GM19240 (cell line): ENCODE measurements around the gene FXYD5.
"Not testable (repeated sequence)": the region's sequence is repeated elsewhere in the genome, so short reads cannot be mapped to it uniquely, and the experiment has no call there.

Experiments used
- DNase-seq: peaks from one replicate; pipeline ENCODE4 v3.0.0; 2011; ENCODE audit warnings: low spot score; ENCODE audit not compliant: insufficient read length

Gene FXYD5

GRCh38 chr19:35177377-35178274, 23.1 kb downstream of the FXYD5 start:
- no peak for DNase-seq

GRCh38 chr19:35178701-35179100, 24.2 kb downstream of the FXYD5 start:
- no peak for DNase-seq

- no peak for DNase-seq
Observed at GRCh38 chr19:35179830-35180229, 25.3 kb downstream of the FXYD5 start.

- DNase-seq: no peak
Observed at GRCh38 chr19:35181387-35181786, 26.9 kb downstream of the FXYD5 start.

GRCh38 chr19:35184267-35184666, 29.7 kb downstream of the FXYD5 start:
- no peak for DNase-seq

- no peak for DNase-seq
Observed at GRCh38 chr19:35184884-35185283, 30.3 kb downstream of the FXYD5 start.

- DNase-seq: no peak
Observed at GRCh38 chr19:35194012-35194984, 39.8 kb downstream of the FXYD5 start.

- DNase-seq: no peak
Observed at GRCh38 chr19:35195830-35196229, 41.3 kb downstream of the FXYD5 start.

- DNase-seq: not testable (repeated sequence)
Observed at GRCh38 chr19:35196861-35197260, 42.3 kb downstream of the FXYD5 start.

- no peak for DNase-seq
Observed at GRCh38 chr19:35199481-35199880, 44.9 kb downstream of the FXYD5 start.

GRCh38 chr19:35202722-35203688, 48.5 kb downstream of the FXYD5 start:
- DNase-seq: no peak

GRCh38 chr19:35204799-35205732, 50.5 kb downstream of the FXYD5 start:
- DNase-seq: peak; percentile 53

- no peak for DNase-seq
Observed at GRCh38 chr19:35205733-35206323, 51.3 kb downstream of the FXYD5 start.

GRCh38 chr19:35206379-35206778, 51.8 kb downstream of the FXYD5 start:
- DNase-seq: no peak

- DNase-seq: no peak
Observed at GRCh38 chr19:35206855-35207254, 52.3 kb downstream of the FXYD5 start.

- no peak for DNase-seq
Observed at GRCh38 chr19:35207391-35207871, 52.9 kb downstream of the FXYD5 start.

- no peak for DNase-seq
Observed at GRCh38 chr19:35208121-35208520, 53.6 kb downstream of the FXYD5 start.

- DNase-seq: no peak
Observed at GRCh38 chr19:35209646-35210045, 55.1 kb downstream of the FXYD5 start.

- DNase-seq: no peak
Observed at GRCh38 chr19:35211545-35212230, 57.2 kb downstream of the FXYD5 start.
